Esophagus muscularis mucosa (tissue), 4 donors: ENCODE results near the gene ADAMTS7.

Source experiments
- EP300 ChIP-seq: sonication (generic); formaldehyde crosslinking; IDR thresholded peaks from one replicate; pipeline ENCODE4 v1.6.1; 2017; ENCODE audit warnings: antibody characterized with exemption
- POLR2A ChIP-seq: fragments of 450-650 bp; IDR thresholded peaks from one replicate; pipeline ENCODE4 v1.6.1; 2017; ENCODE audit warnings: antibody characterized with exemption, moderate library complexity, mild to moderate bottlenecking, low read depth
- POLR2AphosphoS5 ChIP-seq, 2 donors: sonication (generic); formaldehyde crosslinking; IDR thresholded peaks; one replicate each; pipeline ENCODE4 v1.6.1; 2017; ENCODE audit warnings: antibody characterized with exemption in 2 of 2
- TF ChIP-seq, protein P1 (sequence below), 3 experiments: fragments of 200-600 bp in 2 of 3; fragments of 450-650 bp in 1 of 3; sonication (generic) in 2 of 3; IDR thresholded peaks; one replicate each; pipeline ENCODE4 v1.5.1; 2017 to 2019; ENCODE audit warnings: antibody characterized with exemption in 3 of 3, mild to moderate bottlenecking in 2 of 3, moderate library complexity in 1 of 3

DNA sequence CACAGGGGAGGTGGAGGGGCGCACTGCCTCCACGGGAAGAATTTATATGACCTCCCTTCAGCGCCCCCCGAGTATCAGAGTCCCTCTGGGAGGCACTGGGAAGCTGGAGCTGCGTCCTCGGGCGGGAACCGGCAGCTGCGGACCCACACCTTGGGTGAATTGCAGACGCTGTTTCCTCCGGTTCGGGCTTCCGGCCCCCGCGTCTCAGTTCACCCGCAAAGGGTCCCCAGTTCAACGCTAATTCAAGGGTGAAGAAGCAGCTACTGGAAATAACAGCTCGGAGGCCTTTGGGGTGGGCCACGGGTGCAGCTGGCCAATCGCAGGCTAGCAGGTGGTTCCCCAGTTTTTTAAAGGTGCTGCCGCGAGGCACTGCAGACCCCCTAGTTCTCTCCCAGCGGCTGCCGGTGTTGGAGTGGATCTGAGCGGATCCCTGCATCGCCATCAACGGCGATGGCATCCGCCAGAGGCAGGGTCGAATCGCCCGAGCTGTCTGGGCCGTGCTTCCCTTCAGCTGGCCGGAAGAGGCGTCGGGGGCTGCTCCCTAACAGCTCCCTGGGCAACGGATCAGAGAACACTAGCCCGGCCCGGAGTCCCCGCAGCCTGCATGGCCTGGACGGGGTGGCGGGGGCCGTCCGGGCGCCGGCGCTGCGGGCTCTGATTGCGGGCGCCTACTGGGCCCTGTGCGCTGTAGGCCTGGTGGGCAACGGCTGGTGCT lies 19.4 kb upstream of the ADAMTS7 start:
- TF ChIP-seq, protein P1, sequence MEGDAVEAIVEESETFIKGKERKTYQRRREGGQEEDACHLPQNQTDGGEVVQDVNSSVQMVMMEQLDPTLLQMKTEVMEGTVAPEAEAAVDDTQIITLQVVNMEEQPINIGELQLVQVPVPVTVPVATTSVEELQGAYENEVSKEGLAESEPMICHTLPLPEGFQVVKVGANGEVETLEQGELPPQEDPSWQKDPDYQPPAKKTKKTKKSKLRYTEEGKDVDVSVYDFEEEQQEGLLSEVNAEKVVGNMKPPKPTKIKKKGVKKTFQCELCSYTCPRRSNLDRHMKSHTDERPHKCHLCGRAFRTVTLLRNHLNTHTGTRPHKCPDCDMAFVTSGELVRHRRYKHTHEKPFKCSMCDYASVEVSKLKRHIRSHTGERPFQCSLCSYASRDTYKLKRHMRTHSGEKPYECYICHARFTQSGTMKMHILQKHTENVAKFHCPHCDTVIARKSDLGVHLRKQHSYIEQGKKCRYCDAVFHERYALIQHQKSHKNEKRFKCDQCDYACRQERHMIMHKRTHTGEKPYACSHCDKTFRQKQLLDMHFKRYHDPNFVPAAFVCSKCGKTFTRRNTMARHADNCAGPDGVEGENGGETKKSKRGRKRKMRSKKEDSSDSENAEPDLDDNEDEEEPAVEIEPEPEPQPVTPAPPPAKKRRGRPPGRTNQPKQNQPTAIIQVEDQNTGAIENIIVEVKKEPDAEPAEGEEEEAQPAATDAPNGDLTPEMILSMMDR (IDR thresholded peaks at IDR 0.05) = no peak
- TF ChIP-seq POLR2A = no peak
- no peak for TF ChIP-seq POLR2AphosphoS5 (IDR thresholded peaks at IDR 0.05)
- no peak for TF ChIP-seq EP300
